K562 (cell line): ENCODE data around the gene ACSF3. TPM values are rescaled to one million over a fixed set of nuclear protein-coding genes. Genes with fewer than 3 reads are reported as not detected.

Source experiments
- ARNT ChIP-seq, 2 experiments: fragments of 450-650 bp; IDR thresholded peaks; 2 replicates each; pipeline ENCODE4 v1.6.1; 2016; ENCODE audit warnings: mild to moderate bottlenecking in 1 of 2
- BRD9 ChIP-seq: fragments of 450-650 bp; IDR thresholded peaks from 2 replicates; pipeline ENCODE4 v1.6.1; 2018; ENCODE audit warnings: low read depth; ENCODE audit not compliant: partially characterized antibody
- E2F4 ChIP-seq: sonication (generic); formaldehyde crosslinking; IDR thresholded peaks from 2 replicates; pipeline ENCODE4 v1.8.0; 2022; ENCODE audit warnings: mild to moderate bottlenecking, low read depth, missing genetic modification reagents
- PBX2 ChIP-seq, 2 experiments: IDR thresholded peaks in 1 of 2; conservative IDR thresholded peaks in 1 of 2; 2 replicates each; pipeline ENCODE4 v1.6.1; 2016; ENCODE audit warnings: low read depth in 2 of 2, mild to moderate bottlenecking in 1 of 2, missing compliant biosample characterization in 1 of 2, missing genetic modification characterization in 1 of 2, moderate library complexity in 1 of 2
- POLR3A ChIP-seq: IDR thresholded peaks from 2 replicates; pipeline ENCODE4 v1.6.1; 2011; ENCODE audit warnings: borderline replicate concordance, mild to moderate bottlenecking, moderate library complexity; ENCODE audit not compliant: insufficient read length, insufficient read depth; ENCODE audit errors: extremely low read depth
- ZHX1 ChIP-seq: fragments of 150-350 bp; conservative IDR thresholded peaks from 2 replicates; pipeline ENCODE4 v1.6.1; 2014; ENCODE audit warnings: low read length
- ZNF12 ChIP-seq: sonication (generic); formaldehyde crosslinking; IDR thresholded peaks from 2 replicates; pipeline ENCODE4 v1.4.0; 2020; ENCODE audit warnings: mild to moderate bottlenecking, missing genetic modification reagents
- ZNF316 ChIP-seq: fragments of 450-650 bp; IDR thresholded peaks from 2 replicates; pipeline ENCODE4 v1.6.1; 2016
- ZNF318 ChIP-seq, 2 experiments: fragments of 450-650 bp; IDR thresholded peaks; 2 replicates each; pipeline ENCODE4 v1.6.1; 2016; ENCODE audit warnings: mild to moderate bottlenecking in 2 of 2, borderline replicate concordance in 1 of 2, low read depth in 1 of 2, moderate library complexity in 1 of 2
- polyA plus RNA-seq, 8 experiments: library from polyadenylated mRNA; depleted of rRNA in 4 of 8; stranded (reverse) in 5 of 8; unstranded in 3 of 8; fragments of >200 nt; fragmentation: Nextera tagmentation in 2 of 8; fragmentation: Illumina TruSeq in 1 of 8; extraction: Ambion mirVana in 2 of 8; extraction: Trizol in 1 of 8; gene quantifications; 2 replicates each; pipeline versions ENCODE4 v1.2.1 to v1.2.3, GENCODE V29; 2011 to 2014; ENCODE audit warnings: inconsistent platforms in 1 of 8, missing spikeins in 1 of 8
- total RNA-seq, 7 experiments: library from RNA; depleted of rRNA in 6 of 7; stranded (reverse); fragments of >200 nt in 6 of 7; fragmentation: Illumina TruSeq in 2 of 7; extraction: Trizol in 2 of 7; gene quantifications; 2 replicates each; pipeline versions ENCODE4 v1.2.1 to v1.2.3, GENCODE V29; 2011 to 2021; ENCODE audit warnings: low replicate concordance in 1 of 7
- TF ChIP-seq, protein P1 (sequence below): fragments of 450-650 bp; IDR thresholded peaks from 2 replicates; pipeline ENCODE4 v1.6.1; 2018; ENCODE audit warnings: mild to moderate bottlenecking, low read depth; ENCODE audit not compliant: partially characterized antibody

The ACSF3 gene
- total and polyA plus RNA-seq, 9 of the 15 experiments (the other 6 are each of a cell fraction or from before 2014, with no cell fraction given), result 0.77 to 32.8 (median 14.7) TPM

DNA sequence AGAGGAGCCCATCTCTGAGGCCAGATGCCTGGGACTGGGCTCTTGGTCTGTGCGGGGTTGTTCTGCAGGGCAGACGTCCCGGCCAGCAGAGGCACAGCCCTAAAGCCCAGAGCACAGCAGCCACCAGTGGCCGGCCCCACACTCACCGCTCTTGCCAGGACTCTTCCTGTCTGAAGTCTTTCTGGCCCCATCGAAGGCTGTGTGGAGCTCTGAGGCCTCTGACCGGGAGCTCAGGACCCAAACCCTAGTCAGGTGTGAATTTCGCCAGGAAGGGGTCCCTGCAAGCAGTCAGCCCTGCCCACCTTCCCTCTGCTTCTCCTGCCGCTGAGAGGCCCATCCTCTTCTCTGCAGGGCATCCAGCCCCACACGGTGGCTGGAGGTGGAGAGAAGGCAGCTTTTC, 10.7 kb downstream of the ACSF3 start (continued):
- no peak for TF ChIP-seq ZNF318 (IDR thresholded peaks at IDR 0.05; ENCODE audit: borderline replicate concordance in 1 of 2, low read depth in 1 of 2)
- TF ChIP-seq BRD9, result no peak
- TF ChIP-seq, protein P1, sequence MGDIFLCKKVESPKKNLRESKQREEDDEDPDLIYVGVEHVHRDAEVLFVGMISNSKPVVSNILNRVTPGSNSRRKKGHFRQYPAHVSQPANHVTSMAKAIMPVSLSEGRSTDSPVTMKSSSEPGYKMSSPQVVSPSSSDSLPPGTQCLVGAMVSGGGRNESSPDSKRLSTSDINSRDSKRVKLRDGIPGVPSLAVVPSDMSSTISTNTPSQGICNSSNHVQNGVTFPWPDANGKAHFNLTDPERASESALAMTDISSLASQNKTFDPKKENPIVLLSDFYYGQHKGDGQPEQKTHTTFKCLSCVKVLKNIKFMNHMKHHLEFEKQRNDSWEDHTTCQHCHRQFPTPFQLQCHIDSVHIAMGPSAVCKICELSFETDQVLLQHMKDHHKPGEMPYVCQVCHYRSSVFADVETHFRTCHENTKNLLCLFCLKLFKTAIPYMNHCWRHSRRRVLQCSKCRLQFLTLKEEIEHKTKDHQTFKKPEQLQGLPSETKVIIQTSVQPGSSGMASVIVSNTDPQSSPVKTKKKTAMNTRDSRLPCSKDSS, result no peak
- TF ChIP-seq ARNT (IDR thresholded peaks at IDR 0.05), result no peak
- no peak for TF ChIP-seq ZNF12 (CRISPR knock-in tag)
- no peak for TF ChIP-seq PBX2 (CRISPR knock-in tag; IDR thresholded peaks at IDR 0.05; ENCODE audit: low read depth)
- TF ChIP-seq PBX2 (tag; conservative IDR thresholded peaks at IDR 0.05; ENCODE audit: low read depth), result no peak
- TF ChIP-seq ZNF316, result no peak
- no peak for TF ChIP-seq E2F4 (CRISPR knock-in tag)
- TF ChIP-seq POLR3A, result no peak
- no peak for TF ChIP-seq ZHX1
